Mammary epithelial cell (primary cell): ENCODE data around the gene KDM4B.

Experiments
- EZH2 ChIP-seq: IDR thresholded peaks from 2 replicates; pipeline ENCODE4 v1.6.1; 2012; ENCODE audit warnings: low read length, inconsistent platforms, borderline replicate concordance
- TF ChIP-seq, protein P1 (sequence below), 2 donors: IDR thresholded peaks in 1 of 2; conservative IDR thresholded peaks in 1 of 2; 2 replicates each; pipeline ENCODE4 v1.5.1; 2011 to 2012; ENCODE audit warnings: inconsistent platforms in 2 of 2, low read length in 2 of 2, mild to moderate bottlenecking in 2 of 2, control low read depth in 1 of 2, low read depth in 1 of 2; ENCODE audit not compliant: insufficient read depth in 1 of 2; ENCODE audit errors: extremely low read depth in 1 of 2

DNA sequence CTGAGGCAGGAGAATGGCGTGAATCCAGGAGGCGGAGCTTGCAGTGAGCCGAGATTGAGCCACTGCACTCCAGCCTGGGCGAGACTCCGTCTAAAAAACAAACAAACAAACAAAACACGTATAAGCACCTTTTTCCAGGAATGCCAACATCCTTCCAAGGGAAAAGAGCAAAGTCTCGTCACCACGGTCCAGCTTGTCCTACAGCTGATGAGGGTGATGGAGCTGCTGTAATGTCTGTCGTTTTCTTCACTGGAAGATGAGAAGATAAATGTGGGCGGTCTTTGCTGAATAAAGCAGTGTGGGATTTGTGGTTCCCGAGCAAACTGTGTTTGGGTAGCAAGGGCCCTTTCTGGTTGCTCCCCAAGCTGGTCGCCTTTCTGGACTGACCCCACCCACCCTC, 205.1 kb downstream of the KDM4B start:
- TF ChIP-seq, protein P1, sequence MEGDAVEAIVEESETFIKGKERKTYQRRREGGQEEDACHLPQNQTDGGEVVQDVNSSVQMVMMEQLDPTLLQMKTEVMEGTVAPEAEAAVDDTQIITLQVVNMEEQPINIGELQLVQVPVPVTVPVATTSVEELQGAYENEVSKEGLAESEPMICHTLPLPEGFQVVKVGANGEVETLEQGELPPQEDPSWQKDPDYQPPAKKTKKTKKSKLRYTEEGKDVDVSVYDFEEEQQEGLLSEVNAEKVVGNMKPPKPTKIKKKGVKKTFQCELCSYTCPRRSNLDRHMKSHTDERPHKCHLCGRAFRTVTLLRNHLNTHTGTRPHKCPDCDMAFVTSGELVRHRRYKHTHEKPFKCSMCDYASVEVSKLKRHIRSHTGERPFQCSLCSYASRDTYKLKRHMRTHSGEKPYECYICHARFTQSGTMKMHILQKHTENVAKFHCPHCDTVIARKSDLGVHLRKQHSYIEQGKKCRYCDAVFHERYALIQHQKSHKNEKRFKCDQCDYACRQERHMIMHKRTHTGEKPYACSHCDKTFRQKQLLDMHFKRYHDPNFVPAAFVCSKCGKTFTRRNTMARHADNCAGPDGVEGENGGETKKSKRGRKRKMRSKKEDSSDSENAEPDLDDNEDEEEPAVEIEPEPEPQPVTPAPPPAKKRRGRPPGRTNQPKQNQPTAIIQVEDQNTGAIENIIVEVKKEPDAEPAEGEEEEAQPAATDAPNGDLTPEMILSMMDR (conservative IDR thresholded peaks at IDR 0.05 in 1 of 2, IDR thresholded peaks at IDR 0.05 in 1 of 2; ENCODE audit: extremely low read depth in 1 of 2, insufficient read depth in 1 of 2, low read depth in 1 of 2, low read length in 2 of 2): no peak
- TF ChIP-seq EZH2: no peak
